ENCODE results near the gene PALB2. TPM values are rescaled to one million over a fixed set of nuclear protein-coding genes. Genes with fewer than 3 reads are reported as not detected.

PALB2 gene
- 11.3 to 14.4 TPM (median 13.4 TPM) in 5 replicates for total RNA-seq (2022; extraction: Qiagen RNA extraction; ENCODE audit: low read depth)

GRCh38 chr16:23640931-23641765 lies at the start of gene PALB2, which contains the start of gene DCTN5:
Gene PALB2, minus strand, starts transcription at chr16:23641310. Its CDS starts 153 bp downstream, at chr16:23641157.
Gene DCTN5, plus strand, starts transcription at chr16:23641466. Its CDS starts 77 bp downstream, at chr16:23641543.

GRCh38 chr16:23678430-23679273 lies 37.5 kb upstream of the PALB2 start, which contains the start of gene PLK1:
Gene PLK1, plus strand, starts transcription at chr16:23678889. Its CDS starts 44 bp downstream, at chr16:23678933.

DNA sequence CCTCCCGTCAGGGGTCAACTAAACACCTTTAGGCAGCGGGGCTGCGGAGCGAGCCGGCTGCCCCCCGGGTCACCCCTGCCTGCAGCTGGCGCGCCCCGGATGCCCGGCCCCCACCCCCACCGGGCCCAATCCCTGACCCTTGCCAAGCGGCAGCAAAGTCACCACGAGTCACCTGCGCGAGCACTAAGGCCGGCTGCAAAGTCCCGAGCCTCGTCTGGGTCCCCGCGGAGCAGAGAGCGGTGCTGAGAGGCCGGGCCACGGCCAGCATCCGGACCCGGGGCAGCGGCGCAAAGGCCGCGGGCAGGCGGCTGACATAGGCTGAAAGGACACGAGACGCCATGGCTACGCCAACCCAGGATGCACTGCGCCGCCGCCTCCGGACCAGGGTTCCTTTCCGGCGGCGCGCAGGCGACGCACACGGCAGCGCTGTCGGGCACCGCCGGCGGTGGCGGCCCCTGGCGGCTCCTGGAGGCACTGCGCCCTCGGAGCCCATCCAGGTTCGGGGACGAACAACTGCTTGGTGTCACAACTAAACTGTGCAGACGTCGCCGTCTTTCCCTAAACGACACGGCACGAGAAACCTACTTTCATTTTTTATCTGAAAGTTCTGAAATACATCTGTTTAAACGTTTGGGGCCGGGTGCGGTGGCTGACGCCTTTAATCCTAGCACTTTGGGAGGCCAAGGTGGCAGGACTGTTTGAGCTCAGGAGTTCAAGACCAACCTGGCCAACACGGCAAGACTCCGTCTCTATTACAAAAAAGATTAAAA lies 45.0 kb downstream of the PALB2 start, which contains the start of gene NDUFAB1:
TSS of gene NDUFAB1 (minus strand) at position 366 of the 770 bp plus-strand sequence. CDS start at position 340, 26 bp downstream.

GRCh38 chr16:23556881-23557778 lies 84.0 kb downstream of the PALB2 start, which contains the start of the genes EARS2 and UBFD1:
Gene EARS2, minus strand, starts transcription at chr16:23557350. Its CDS starts 7 bp downstream, at chr16:23557343.
Gene UBFD1, plus strand, starts transcription at chr16:23557727. Its CDS starts 16 bp downstream, at chr16:23557743.

Other genes with a start within 250 kb of the PALB2 start
- gene COG7, start 188.1 kb downstream of the PALB2 start, total RNA-seq (2022; extraction: Qiagen RNA extraction; ENCODE audit: low read depth), result 14.7 to 18.6 TPM (median 17.8 TPM) in 5 replicates
- 30.8 to 35.3 TPM (median 33.6 TPM) in 5 replicates for gene GGA2, start 130.8 kb downstream of the PALB2 start, total RNA-seq (2022; extraction: Qiagen RNA extraction; ENCODE audit: low read depth)
- gene EARS2, start 84.0 kb downstream of the PALB2 start, total RNA-seq (2022; extraction: Qiagen RNA extraction; ENCODE audit: low read depth), result 22.5 to 36.8 TPM (median 34.5 TPM) in 5 replicates
- gene UBFD1, start 83.6 kb downstream of the PALB2 start, total RNA-seq (2022; extraction: Qiagen RNA extraction; ENCODE audit: low read depth), result 38.3 to 59.3 TPM (median 56.7 TPM) in 5 replicates
- 156 to 189 TPM (median 181 TPM) in 5 replicates for gene NDUFAB1, start 45.0 kb downstream of the PALB2 start, total RNA-seq (2022; extraction: Qiagen RNA extraction; ENCODE audit: low read depth)
- gene DCTN5, start 156 bp upstream of the PALB2 start, total RNA-seq (2022; extraction: Qiagen RNA extraction; ENCODE audit: low read depth), result 67.8 to 83.8 TPM (median 76.4 TPM) in 5 replicates
- 150 to 180 TPM (median 164 TPM) in 5 replicates for gene PLK1, start 37.6 kb upstream of the PALB2 start, total RNA-seq (2022; extraction: Qiagen RNA extraction; ENCODE audit: low read depth)
- gene ERN2, start 71.9 kb upstream of the PALB2 start, total RNA-seq (2022; extraction: Qiagen RNA extraction; ENCODE audit: low read depth), result not detected in 5 replicates
- not detected in 5 replicates for gene CHP2, start 113.7 kb upstream of the PALB2 start, total RNA-seq (2022; extraction: Qiagen RNA extraction; ENCODE audit: low read depth)
- 0.17 to 0.50 TPM (median 0.24 TPM) in 5 replicates for gene PRKCB, start 194.7 kb upstream of the PALB2 start, total RNA-seq (2022; extraction: Qiagen RNA extraction; ENCODE audit: low read depth)

All from A549 treated with DMSO at 1 μM for 4 hours (cell line).